Ectodermal cell (in vitro differentiated cells): ENCODE measurements around the gene SMPD4.
A peak's percentile ranks its signal among the peaks of the same experiment; 100 is the strongest.
"Not testable (repeated sequence)": the region's sequence is repeated elsewhere in the genome, so short reads cannot be mapped to it uniquely, and the experiment has no call there.

Source experiments
- H3K27ac ChIP-seq: 2 replicates; pipeline ENCODE4 v1.7.0; 2013; ENCODE audit warnings: mild to moderate bottlenecking, low read depth, low read length; ENCODE audit not compliant: insufficient read depth, poor library complexity, severe bottlenecking
- H3K27me3 ChIP-seq: 2 replicates; pipeline ENCODE4 v1.7.0; 2013; ENCODE audit warnings: mild to moderate bottlenecking, low read length; ENCODE audit not compliant: insufficient read depth, control insufficient read depth, poor library complexity, severe bottlenecking
- H3K36me3 ChIP-seq: one replicate; pipeline ENCODE4 v1.7.0; 2013; ENCODE audit warnings: low read length; ENCODE audit not compliant: control insufficient read depth, insufficient read depth
- H3K4me1 ChIP-seq: one replicate; pipeline ENCODE4 v1.7.0; 2013; ENCODE audit warnings: low read length; ENCODE audit not compliant: control insufficient read depth, insufficient read depth
- H3K4me3 ChIP-seq: 2 replicates; pipeline ENCODE4 v1.7.0; 2013; ENCODE audit warnings: low read depth, low read length, control low read depth; ENCODE audit not compliant: insufficient read depth
- H3K9me3 ChIP-seq: 2 replicates; pipeline ENCODE4 v1.7.0; 2013; ENCODE audit warnings: mild to moderate bottlenecking, low read length, moderate library complexity; ENCODE audit not compliant: control insufficient read depth
- WGBS, 2 experiments: methylation state at CpG; one replicate each; pipeline ENCODE4 v1.1.7; 2013; ENCODE audit warnings: missing lambda C conversion rate in 2 of 2; 5-methylcytosine and 5-hydroxymethylcytosine counted together

The SMPD4 gene

DNA sequence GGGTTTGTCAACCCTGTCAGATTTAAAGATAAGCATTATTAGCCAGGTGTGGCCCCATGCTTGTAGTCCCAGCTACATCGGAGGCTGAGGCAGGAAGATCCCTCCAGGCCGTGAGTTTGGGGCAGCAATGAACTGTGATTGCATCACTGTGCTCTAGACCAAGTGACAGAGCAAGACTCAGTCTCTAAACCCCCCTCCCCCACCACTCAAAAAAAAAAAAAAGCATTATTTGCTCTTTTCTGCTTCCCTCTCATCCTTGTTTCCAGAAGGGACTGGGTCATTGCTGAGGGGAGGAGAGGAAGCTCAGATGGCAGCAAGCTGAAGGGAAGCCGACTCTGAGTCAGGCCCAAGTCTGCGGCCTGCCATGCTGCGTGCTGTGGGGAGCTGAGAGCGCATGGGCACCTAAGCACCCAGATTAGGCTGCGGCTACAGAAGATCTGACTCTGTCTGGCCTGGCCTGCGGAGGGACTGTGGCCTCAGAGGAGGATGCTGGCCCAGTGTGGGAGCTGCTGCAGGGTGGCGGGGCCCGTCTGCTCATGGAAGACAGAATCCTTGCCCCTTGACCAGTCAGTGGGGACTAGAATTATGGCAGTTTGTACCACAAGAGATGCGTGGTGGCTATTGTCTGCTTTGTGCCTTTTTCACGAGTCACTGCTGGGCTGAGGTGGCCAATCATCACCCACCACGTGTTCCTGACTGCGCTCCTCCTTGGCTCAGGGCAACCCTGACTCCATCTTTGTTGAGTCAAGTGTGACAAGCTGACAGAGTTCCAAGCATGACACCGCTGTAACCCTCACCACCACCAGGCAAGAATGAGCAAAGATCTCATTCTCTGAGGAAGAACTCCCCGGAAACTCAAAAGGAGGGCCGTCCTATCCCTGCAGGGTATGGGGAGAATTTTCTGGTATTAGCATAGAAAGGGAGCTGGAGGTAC is 6.7 kb upstream of the SMPD4 start:
- H3K4me3 ChIP-seq, H3K27me3 ChIP-seq, H3K4me1 ChIP-seq, H3K36me3 ChIP-seq, H3K27ac ChIP-seq, H3K9me3 ChIP-seq: not testable (repeated sequence)
- 91% methylated on average over 17 of the region's 17 CpGs for WGBS, 2 experiments

DNA sequence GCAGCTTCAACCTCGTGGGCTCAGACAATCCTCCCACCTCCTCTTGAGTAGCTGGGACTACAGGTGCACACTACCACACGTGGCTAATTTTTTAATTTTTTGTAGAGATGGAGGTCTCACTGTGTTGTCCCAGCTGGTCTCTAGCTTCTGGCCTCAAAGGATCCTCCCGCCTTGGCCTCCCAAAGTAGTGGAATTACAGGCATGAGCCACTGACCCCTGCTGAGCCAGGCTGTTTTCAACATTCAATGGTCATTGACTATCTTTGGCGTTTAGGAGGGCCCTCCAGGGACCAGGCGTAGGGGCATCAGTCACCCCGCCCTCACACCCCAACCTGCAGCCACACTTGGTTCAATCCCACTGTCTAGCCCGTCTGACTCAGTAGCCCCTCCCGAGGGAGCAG is 5.9 kb upstream of the SMPD4 start:
- Histone ChIP-seq H3K36me3 (no peaks in the 10 kb centered on the region), H3K4me1 (peaks cover 11% of the 10 kb centered on the region), H3K4me3 (no peak overlapping the region), H3K27me3 (no peaks in the 10 kb centered on the region), H3K27ac (no peak overlapping the region), H3K9me3 (no peaks in the 10 kb centered on the region)
- WGBS, 2 experiments, result 92 to 95% methylated on average over 6 of the region's 8 CpGs

DNA sequence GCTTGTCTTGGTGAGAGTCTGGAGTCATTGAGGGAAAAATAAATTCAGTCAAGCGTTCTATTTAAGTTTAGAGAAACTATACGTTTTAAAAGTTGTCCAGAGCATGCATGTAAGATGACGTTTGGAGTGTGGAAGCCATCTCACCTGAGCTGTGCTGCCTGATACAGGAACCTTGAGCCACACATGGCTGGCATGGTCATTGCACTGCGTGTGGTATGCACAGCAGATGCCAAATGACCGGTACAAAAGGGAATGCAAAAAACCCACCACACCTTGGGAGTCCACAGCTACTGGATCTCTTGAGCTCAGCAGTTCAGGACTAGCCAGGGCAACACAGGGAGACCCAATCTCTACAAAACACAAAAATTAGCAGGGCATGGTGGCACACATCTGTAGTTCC is 5.0 kb upstream of the SMPD4 start:
- Histone ChIP-seq H3K4me1 (peaks cover 11% of the 10 kb centered on the region), H3K27ac (no peak overlapping the region), H3K4me3 (no peak overlapping the region), H3K9me3 (no peaks in the 10 kb centered on the region), H3K36me3 (no peaks in the 10 kb centered on the region), H3K27me3 (no peaks in the 10 kb centered on the region)
- WGBS, 2 experiments, result 94 to 96% methylated on average over 5 of the region's 5 CpGs

DNA sequence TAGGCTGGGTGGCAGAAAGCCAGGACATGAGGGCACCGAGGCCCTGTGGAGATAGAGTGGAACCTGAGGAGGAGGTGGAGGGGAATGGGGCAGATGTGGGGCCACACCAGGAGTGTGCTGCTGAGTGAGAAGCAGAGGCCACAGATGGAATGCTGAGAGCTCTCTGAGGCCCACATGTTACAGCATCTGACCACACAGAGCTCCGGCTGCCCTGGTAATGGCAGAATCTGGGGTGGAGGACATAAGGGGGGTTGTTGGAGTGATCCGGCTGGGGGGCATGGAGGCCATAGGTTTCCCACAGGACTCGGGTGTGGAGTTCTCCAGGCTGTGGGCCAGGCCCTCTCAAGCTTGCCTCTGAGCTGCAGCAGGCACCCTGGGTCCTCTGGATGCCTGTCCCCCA is 4.5 kb upstream of the SMPD4 start:
- WGBS, 2 experiments, result 96 to 98% methylated on average over 4 of the region's 4 CpGs

DNA sequence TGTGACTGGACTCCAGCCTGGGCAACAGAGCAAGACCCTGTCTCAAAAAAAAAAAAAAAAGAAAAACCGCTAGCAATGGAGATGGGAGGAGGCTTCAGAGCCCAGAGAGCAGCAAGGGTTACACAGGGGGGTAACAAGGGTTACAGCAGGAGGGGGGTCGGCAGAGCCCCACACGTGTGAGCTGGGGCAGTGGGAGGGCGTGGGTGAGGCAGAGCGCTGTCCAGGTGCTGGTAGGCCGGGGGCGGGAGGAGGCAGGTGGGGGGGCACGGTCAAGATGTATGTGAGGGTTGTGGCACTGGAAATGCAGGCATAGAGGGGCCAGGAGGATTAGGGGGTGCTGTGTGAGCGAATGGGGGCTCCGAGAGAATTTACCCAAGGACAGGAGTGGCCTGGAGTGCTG is 4.0 kb upstream of the SMPD4 start:
- Histone ChIP-seq H3K27ac (no peak overlapping the region), H3K4me1 (peaks cover 11% of the 10 kb centered on the region), H3K36me3 (no peaks in the 10 kb centered on the region), H3K9me3 (no peaks in the 10 kb centered on the region), H3K4me3 (no peak overlapping the region), H3K27me3 (no peaks in the 10 kb centered on the region)
- 91 to 96% methylated on average over 10 of the region's 10 CpGs for WGBS, 2 experiments

More for the DNA sequence above, 4.5 kb upstream of the SMPD4 start:
- Histone ChIP-seq H3K36me3 (no peaks in the 10 kb centered on the region), H3K27me3 (no peaks in the 10 kb centered on the region), H3K4me1 (peaks cover 11% of the 10 kb centered on the region), H3K27ac (no peak overlapping the region), H3K4me3 (no peak overlapping the region), H3K9me3 (no peaks in the 10 kb centered on the region)

DNA sequence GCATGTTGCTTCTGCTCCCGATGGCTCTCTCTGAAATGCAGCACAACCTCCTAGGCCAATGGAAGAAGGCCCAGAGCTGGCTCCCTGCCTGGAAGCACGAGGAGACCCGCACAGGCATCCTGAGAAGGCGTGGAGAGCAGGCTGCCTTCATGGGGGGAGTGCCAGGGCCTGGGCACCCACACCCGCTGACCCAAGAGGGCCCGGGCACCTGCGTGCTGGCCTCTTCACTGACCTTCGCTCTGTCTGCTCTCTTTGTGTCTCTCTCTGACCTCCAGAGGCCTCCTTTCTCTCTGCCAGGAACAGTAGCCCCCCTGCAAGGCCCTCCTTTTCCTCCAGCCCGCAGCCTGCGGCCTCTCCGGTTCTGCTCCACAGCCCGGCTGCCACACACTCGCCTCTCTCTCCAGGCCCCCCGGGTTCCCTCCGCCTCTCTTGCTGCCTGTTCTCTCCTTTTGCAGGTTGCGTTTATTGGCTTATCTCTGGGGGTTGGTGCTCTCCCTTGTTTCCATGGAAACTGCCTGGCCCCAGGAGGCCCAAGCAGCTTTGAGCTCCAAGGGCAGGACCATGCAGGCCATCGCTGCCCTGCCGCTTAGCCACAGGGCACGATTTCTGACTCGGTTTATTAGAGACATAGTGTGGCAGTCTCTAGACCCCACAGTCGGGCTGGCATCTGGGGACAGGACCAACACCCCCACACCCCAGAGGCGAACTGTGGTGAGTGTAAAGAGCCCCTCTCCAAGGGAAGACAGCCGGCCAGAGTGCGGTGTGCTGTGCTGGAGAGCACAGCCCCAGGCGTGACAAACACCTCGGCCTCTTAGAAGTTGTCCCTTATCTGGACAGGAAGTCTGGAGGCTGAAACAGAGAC is 2.3 kb upstream of the SMPD4 start:
- peak overlapping the region; percentile 50 for H3K27ac ChIP-seq
- 57 to 61% methylated on average over 26 of the region's 26 CpGs for WGBS, 2 experiments
- no peaks in the 10 kb centered on the region for H3K9me3 ChIP-seq
- peak overlapping the region; percentile 16 for H3K4me3 ChIP-seq
- H3K36me3 ChIP-seq, result no peaks in the 10 kb centered on the region
- peaks cover 11% of the 10 kb centered on the region for H3K4me1 ChIP-seq
- no peaks in the 10 kb centered on the region for H3K27me3 ChIP-seq

DNA sequence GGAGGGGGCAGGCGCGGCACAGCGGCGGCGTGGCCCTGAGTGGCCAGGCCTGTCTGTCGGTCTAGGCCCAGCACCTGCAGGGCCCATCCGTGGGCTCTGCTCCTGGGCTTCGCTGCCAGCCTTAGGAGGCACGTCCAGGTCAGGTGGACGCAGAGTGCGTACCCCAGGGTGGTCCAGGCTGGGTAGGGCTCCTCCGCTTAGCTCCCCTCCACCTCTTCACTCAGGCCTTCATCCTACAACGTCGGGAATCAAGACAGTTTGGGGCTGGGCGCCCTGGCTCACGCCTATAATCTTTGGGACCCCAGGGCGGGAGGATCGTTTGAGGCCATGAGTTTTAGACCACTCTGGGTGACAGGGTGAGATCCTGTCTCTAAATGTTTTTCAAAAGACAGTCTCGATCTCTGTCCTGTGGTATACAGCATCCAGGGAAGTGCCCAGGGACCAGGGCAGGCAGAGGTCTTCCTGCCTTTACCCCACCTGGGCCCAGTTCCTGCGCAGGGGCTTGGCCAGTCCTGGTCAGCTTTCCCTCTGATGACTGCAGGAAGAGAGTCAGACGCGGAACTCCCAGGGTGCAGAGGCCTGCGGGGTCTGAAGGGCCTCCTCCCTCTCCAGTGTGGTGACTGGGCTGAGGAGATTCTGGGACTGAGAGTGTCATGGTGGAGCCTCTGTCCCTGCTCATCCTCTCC is 1.6 kb upstream of the SMPD4 start:
- not testable (repeated sequence) for H3K27me3 ChIP-seq, H3K9me3 ChIP-seq, H3K36me3 ChIP-seq, H3K27ac ChIP-seq
- WGBS, 2 experiments, result 39 to 40% methylated on average over 23 of the region's 23 CpGs
- Histone ChIP-seq H3K4me3 (peak overlapping the region; percentile 28), H3K4me1 (peaks cover 11% of the 10 kb centered on the region)

DNA sequence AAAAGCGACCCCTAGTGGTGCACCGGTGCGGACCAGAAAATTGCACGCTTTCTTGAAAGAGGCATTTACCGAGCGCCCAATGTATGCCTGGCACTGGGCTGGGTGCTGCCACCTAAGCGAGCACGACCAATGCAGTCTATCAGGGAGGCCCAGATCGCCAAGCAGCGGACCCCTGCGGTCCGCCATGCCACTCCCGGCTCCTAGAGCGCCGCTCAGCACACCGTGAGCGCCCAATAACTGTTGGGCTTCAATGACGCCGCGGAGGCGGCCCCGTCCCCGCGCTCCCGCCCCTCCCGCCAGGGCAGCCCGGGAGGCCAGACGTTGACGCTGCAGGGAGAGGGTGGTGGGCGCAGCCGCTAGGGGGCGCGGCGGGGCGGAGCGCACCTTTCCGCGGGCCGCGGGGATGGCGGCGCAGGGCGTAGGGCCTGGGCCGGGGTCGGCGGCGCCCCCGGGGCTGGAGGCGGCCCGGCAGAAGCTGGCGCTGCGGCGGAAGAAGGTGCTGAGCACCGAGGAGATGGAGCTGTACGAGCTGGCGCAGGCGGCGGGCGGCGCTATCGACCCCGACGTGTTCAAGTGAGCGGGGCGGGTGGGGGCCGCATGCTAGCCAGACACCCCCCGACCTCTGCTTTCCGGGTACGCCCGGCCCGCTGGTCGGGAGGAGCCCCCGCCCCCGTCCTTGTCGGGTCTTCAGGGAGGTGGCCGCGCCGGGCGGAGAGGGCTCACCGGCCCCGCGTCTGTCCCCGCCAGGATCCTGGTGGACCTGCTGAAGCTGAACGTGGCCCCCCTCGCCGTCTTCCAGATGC is 679 bp upstream of the SMPD4 start, which contains the start of gene MZT2B:
MZT2B (plus strand) TSS at position 383 of the 803 bp plus-strand sequence; CDS start at position 404, 21 bp downstream.
- 0% methylated on average over 75 of the region's 86 CpGs for WGBS, 2 experiments
- Histone ChIP-seq H3K27ac (peak within 1 kb of the TSS; percentile 59), H3K4me3 (peak within 1 kb of the TSS; percentile 97), H3K4me1 (peaks cover 11% of the 10 kb centered on the region)
- not testable (repeated sequence) for H3K9me3 ChIP-seq, H3K27me3 ChIP-seq, H3K36me3 ChIP-seq

DNA sequence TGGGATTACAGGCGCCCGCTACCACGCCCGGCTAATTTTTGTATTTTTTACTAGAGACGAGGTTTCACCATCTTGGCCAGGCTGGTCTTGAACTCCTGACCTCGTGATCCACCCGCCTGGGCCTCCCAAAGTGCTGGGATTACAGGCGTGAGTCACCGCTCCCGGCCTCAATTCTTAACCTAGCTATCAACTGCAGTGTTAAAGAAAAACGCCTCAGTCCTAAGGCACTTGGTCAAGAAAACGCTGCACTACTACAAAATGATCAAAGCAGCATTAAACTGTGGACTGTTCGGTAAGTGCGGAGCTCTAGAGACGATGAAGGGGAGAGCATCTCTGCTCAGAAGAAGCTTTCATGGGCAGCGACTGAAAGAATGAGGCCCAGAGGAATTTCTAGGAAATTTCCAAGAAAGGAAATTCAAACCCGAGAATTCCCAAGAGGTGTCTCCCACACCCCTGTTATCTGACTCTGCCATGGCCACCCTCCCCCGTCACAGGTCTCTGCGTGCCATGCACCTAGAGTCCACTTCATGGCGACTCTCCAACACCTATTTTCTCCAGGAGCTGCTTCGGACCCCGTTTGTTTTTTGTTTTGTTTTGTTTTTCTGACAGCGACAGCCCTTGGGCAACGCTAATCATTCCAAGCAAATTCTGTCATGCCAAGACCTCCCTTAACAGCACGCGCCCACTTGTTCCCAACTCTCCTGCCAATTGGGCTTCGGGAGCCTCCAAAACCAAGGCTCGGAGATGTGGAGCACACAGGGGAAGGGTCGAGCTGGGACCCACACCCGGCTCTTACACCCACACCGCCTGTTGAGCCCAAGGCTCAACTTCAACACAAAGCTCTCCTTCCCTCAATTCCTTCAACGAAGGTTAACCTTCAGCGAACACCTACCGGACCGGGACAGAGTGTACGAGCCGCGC is 738 bp downstream of the SMPD4 start:
- H3K9me3 ChIP-seq, H3K27me3 ChIP-seq, H3K36me3 ChIP-seq: not testable (repeated sequence)
- Histone ChIP-seq H3K27ac (peak overlapping the region; percentile 44), H3K4me3 (peak overlapping the region; percentile 97), H3K4me1 (peaks cover 11% of the 10 kb centered on the region)
- 23 to 27% methylated on average over 38 of the region's 38 CpGs for WGBS, 2 experiments
